Dendritic cell treated with granulocyte-macrophage colony-stimulating factor and Interleukin-4, amounts not matched to agents 40 ng/mL and 50 ng/mL, for 4 days (primary cell): ENCODE measurements around the gene ANGPTL7.

Experiments used
- H3K27ac Mint-ChIP-seq: one replicate; pipeline ENCODE4 v1.8.0; 2022; ENCODE audit warnings: mild to moderate bottlenecking, mixed read lengths
- H3K27me3 Mint-ChIP-seq: one replicate; pipeline ENCODE4 v1.8.0; 2022; ENCODE audit warnings: mild to moderate bottlenecking, mixed read lengths
- H3K36me3 Mint-ChIP-seq: one replicate; pipeline ENCODE4 v1.8.0; 2022; ENCODE audit warnings: low read depth, mixed read lengths
- H3K4me1 Mint-ChIP-seq: one replicate; pipeline ENCODE4 v1.8.0; 2022; ENCODE audit warnings: low read depth, mixed read lengths
- H3K4me3 Mint-ChIP-seq: one replicate; pipeline ENCODE4 v1.8.0; 2022; ENCODE audit warnings: mild to moderate bottlenecking, moderate library complexity, mixed read lengths
- H3K9me3 Mint-ChIP-seq: one replicate; pipeline ENCODE4 v1.8.0; 2022; ENCODE audit warnings: mixed read lengths
- intact Hi-C: fragments of 100-400 bp; cut with micrococcal nuclease; formaldehyde crosslinking; loops from one replicate; pipeline ENCODE4 v1.15.0; 2022

ANGPTL7 gene

GRCh38 chr1:11188858-11189451 lies at the start of gene ANGPTL7:
ANGPTL7 (plus strand) TSS chr1:11189355; CDS start chr1:11189580, 225 bp downstream.
- Mint-ChIP-seq H3K27me3 (no peaks in the 10 kb centered on the region), H3K36me3 (peaks cover 86% of the 10 kb centered on the region), H3K9me3 (no peaks in the 10 kb centered on the region), H3K4me3 (no peak within 1 kb of the TSS), H3K4me1 (no peaks in the 10 kb centered on the region), H3K27ac (no peak within 1 kb of the TSS)
- intact Hi-C loops, result no loop called here

DNA sequence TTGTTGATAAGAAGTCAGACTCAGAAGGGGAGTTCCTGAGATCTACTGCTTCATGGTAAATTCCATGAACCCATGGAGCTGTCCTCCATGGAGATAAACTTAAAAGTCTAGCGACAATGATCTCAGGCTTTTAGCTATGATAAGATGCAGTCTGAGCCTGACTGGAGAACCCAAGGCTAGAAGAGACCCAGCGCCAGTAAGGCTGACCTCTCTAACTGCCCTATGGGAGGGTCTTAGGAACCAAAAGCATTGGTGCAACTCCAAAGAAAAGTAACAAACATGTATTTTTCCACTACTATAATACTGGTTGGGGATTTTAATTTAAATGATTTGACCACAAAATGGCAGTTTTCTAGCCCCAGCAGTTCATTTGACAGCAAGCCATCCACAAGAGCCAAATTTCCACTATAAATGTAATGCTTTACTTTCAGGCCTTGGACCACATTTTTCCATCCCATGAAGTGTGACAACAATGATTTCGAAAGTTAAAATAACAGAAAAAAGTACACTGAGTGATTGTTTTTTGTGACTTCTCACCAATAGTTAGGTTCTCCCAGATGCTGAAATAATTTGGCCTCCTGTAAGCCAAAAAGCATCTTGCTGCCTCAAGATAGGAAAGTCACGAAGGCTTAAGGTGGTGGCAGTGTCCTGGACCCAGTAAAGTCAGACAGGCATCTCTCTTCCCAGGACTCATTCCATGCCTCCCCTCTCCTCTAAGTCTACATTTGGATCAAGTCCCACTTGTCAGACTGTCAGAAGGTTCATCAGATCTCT lies 46.4 kb upstream of the ANGPTL7 start:
- no peak overlapping the region for H3K4me3 Mint-ChIP-seq
- intact Hi-C loops, result no loop called here
- H3K4me1 Mint-ChIP-seq, result no peaks in the 10 kb centered on the region
- H3K27me3 Mint-ChIP-seq, result no peaks in the 10 kb centered on the region
- no peak overlapping the region for H3K27ac Mint-ChIP-seq
- H3K9me3 Mint-ChIP-seq, result no peaks in the 10 kb centered on the region
- H3K36me3 Mint-ChIP-seq, result peaks cover 93% of the 10 kb centered on the region

GRCh38 chr1:11143401-11143800 lies 45.8 kb upstream of the ANGPTL7 start:
- Mint-ChIP-seq H3K36me3 (peaks cover 93% of the 10 kb centered on the region), H3K27ac (no peak overlapping the region), H3K9me3 (no peaks in the 10 kb centered on the region), H3K27me3 (no peaks in the 10 kb centered on the region), H3K4me3 (no peak overlapping the region), H3K4me1 (no peaks in the 10 kb centered on the region)
- intact Hi-C loops, result no loop called here

DNA sequence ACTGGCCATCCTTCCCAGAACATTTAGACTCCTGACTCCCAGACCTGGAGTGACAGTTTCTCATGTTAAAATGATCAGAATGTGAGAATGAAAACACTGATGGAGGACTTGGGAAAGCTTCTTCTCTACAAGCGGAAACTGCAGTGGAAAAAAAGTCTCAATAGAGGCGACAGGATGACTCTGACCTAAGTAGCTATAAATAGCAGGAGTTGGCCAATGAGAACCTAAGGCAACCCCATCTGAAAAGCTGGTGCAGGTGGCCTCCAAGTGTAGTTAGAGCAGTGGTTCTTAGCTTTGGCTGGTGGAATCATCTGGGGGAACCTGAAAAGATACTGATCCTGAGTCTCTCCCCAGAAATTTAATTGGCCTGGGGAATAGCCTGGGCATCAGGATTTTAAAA lies 45.2 kb upstream of the ANGPTL7 start:
- Mint-ChIP-seq H3K27ac (no peak overlapping the region), H3K36me3 (peaks cover 93% of the 10 kb centered on the region), H3K9me3 (no peaks in the 10 kb centered on the region), H3K4me3 (no peak overlapping the region), H3K4me1 (no peaks in the 10 kb centered on the region), H3K27me3 (no peaks in the 10 kb centered on the region)
- intact Hi-C loops, result no loop called here

DNA sequence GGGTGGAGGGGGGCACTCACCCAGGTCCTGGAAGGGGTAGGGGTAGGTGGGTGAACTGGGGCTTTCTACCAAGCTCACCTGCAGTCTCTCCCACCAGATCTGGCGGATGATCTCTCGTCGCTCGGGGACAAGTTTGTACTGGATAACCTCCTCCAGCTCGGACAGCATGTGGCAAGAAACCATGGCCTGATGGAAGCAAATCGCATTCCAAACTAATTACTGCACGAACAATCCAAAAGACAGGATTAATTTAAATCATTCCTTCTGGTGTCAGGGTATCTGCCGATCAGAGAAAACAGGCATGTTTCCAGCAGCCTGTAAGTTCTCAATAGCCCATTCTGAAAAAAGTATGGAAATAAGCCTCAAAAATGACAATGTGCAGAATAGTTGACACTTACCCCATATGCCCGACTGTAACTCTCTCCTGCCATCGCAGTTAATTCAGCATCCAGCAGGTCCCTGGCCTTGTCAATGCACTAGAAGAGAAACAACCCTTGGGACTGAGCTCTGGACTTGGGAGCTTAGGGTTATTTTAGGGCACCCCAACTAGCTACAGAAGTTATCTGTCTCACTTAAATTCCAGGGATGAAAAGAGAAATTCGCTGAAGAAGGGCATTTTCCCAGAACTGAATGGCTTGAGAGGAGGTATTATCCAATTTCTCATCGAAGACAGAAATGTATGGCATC lies 44.4 kb upstream of the ANGPTL7 start:
- H3K36me3 Mint-ChIP-seq, result peaks cover 93% of the 10 kb centered on the region
- intact Hi-C loops, result no loop called here
- H3K4me3 Mint-ChIP-seq, result no peak overlapping the region
- no peak overlapping the region for H3K27ac Mint-ChIP-seq
- H3K4me1 Mint-ChIP-seq, result no peaks in the 10 kb centered on the region
- no peaks in the 10 kb centered on the region for H3K9me3 Mint-ChIP-seq
- H3K27me3 Mint-ChIP-seq, result no peaks in the 10 kb centered on the region

- H3K4me1 Mint-ChIP-seq, result no peaks in the 10 kb centered on the region
- peaks cover 93% of the 10 kb centered on the region for H3K36me3 Mint-ChIP-seq
- H3K9me3 Mint-ChIP-seq, result no peaks in the 10 kb centered on the region
- no peak overlapping the region for H3K4me3 Mint-ChIP-seq
- no peaks in the 10 kb centered on the region for H3K27me3 Mint-ChIP-seq
- intact Hi-C loops, result no loop called here
- no peak overlapping the region for H3K27ac Mint-ChIP-seq
Observed at GRCh38 chr1:11145741-11146140, 43.4 kb upstream of the ANGPTL7 start.

GRCh38 chr1:11147197-11147770 lies 41.9 kb upstream of the ANGPTL7 start:
- Mint-ChIP-seq H3K9me3 (no peaks in the 10 kb centered on the region), H3K27ac (no peak overlapping the region), H3K27me3 (no peaks in the 10 kb centered on the region), H3K4me1 (no peaks in the 10 kb centered on the region), H3K36me3 (peaks cover 95% of the 10 kb centered on the region), H3K4me3 (no peak overlapping the region)
- intact Hi-C loops, result no loop called here

- Mint-ChIP-seq H3K4me1 (no peaks in the 10 kb centered on the region), H3K4me3 (no peak overlapping the region), H3K27ac (no peak overlapping the region), H3K36me3 (peaks cover 83% of the 10 kb centered on the region), H3K9me3 (no peaks in the 10 kb centered on the region), H3K27me3 (no peaks in the 10 kb centered on the region)
- intact Hi-C loops, result no loop called here
Observed at GRCh38 chr1:11150326-11150725, 38.8 kb upstream of the ANGPTL7 start.

GRCh38 chr1:11151114-11151513 lies 38.0 kb upstream of the ANGPTL7 start:
- Mint-ChIP-seq H3K27ac (no peak overlapping the region), H3K4me1 (no peaks in the 10 kb centered on the region), H3K27me3 (no peaks in the 10 kb centered on the region), H3K4me3 (no peak overlapping the region), H3K9me3 (no peaks in the 10 kb centered on the region), H3K36me3 (peaks cover 82% of the 10 kb centered on the region)
- intact Hi-C loops, result no loop called here

GRCh38 chr1:11151826-11152612 lies 37.1 kb upstream of the ANGPTL7 start:
- peaks cover 82% of the 10 kb centered on the region for H3K36me3 Mint-ChIP-seq
- H3K27ac Mint-ChIP-seq, result no peak overlapping the region
- H3K9me3 Mint-ChIP-seq, result no peaks in the 10 kb centered on the region
- no peaks in the 10 kb centered on the region for H3K27me3 Mint-ChIP-seq
- H3K4me1 Mint-ChIP-seq, result no peaks in the 10 kb centered on the region
- intact Hi-C loops, result no loop called here
- H3K4me3 Mint-ChIP-seq, result no peak overlapping the region

GRCh38 chr1:11152755-11153154 lies 36.4 kb upstream of the ANGPTL7 start:
- Mint-ChIP-seq H3K27ac (no peak overlapping the region), H3K4me1 (no peaks in the 10 kb centered on the region), H3K36me3 (peaks cover 82% of the 10 kb centered on the region), H3K9me3 (no peaks in the 10 kb centered on the region), H3K27me3 (no peaks in the 10 kb centered on the region), H3K4me3 (no peak overlapping the region)
- intact Hi-C loops, result no loop called here

DNA sequence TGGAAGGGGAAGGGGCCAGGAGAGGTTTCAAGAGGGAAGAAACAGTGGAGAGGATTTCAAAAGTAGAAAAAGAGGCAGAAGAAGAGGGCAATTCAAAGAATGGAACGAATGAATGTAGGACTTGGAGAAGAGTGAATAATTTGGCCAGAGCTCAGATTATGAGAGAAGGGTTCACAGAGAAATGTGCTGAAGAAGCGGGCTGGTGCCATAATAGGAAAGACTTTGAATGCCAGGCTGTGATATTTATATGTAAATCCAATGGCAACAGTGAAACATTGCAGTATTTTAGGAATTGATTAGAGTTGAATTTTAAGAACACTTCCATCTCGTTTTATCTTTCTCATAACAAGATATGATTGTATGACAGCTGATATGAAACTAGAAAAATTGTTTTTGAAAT lies 36.0 kb upstream of the ANGPTL7 start:
- peaks cover 80% of the 10 kb centered on the region for H3K36me3 Mint-ChIP-seq
- no peak overlapping the region for H3K27ac Mint-ChIP-seq

DNA sequence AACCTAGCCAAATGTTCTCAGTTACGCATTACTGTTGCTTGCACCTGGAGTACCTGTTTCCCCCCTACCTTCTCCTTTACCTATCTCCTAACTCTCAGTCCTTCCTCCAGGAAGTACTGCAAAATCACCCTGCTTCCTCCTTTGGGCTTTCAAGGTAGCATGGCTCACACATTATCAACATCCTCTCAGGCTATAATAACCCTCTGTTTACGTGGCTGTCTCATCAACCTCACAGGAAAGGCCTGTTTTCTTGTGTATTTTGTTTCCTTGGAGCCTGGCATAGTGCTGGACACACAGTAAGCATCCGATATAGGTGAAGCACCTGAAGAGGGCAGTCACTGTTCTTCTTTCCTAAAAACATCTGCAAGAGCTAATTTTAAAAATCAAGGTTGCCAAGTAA lies 32.7 kb upstream of the ANGPTL7 start:
- H3K9me3 Mint-ChIP-seq, result no peaks in the 10 kb centered on the region
- H3K4me1 Mint-ChIP-seq, result no peaks in the 10 kb centered on the region
- intact Hi-C loops, result no loop called here
- no peak overlapping the region for H3K27ac Mint-ChIP-seq
- H3K36me3 Mint-ChIP-seq, result peaks cover 65% of the 10 kb centered on the region
- H3K27me3 Mint-ChIP-seq, result no peaks in the 10 kb centered on the region
- no peak overlapping the region for H3K4me3 Mint-ChIP-seq

More for the DNA sequence above, 36.0 kb upstream of the ANGPTL7 start:
- no peaks in the 10 kb centered on the region for H3K27me3 Mint-ChIP-seq
- no peak overlapping the region for H3K4me3 Mint-ChIP-seq
- H3K4me1 Mint-ChIP-seq, result no peaks in the 10 kb centered on the region
- intact Hi-C loops, result no loop called here
- H3K9me3 Mint-ChIP-seq, result no peaks in the 10 kb centered on the region
